ENCODE measurements around the gene KCNA3.

Gene KCNA3

GRCh38 chr1:110697606-110698005 is 22.9 kb upstream of the KCNA3 start:
- in situ Hi-C loops (cut with HindIII; ENCODE audit: low sequenced_read_pairs), result no loop called here
- DNase-seq (ENCODE audit: low read depth), result no peak

DNA sequence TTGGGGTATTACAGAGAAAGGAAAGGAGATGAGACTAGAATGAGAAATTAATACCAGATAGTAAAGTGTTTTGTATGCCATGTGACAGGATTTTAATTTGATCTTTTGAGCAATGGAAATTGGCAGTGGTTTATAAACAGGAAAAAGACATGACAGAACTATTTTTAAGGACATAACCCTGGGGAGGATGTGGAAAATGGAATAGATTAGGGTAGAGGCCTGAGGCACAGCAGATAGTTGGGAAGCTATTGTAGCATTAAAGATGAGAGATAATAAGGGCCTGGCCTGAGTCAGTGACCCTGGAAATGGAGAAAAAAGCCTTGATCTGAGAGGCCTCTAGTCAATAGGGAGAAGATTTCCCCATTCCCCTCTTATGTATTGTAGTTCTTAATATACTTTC is 22.1 kb upstream of the KCNA3 start:
- no peak overlapping the region for H3K4me3 ChIP-seq (ENCODE audit: low read depth, low read length)
- in situ Hi-C loops (cut with HindIII; ENCODE audit: low sequenced_read_pairs), result no loop called here
- no peak for DNase-seq (ENCODE audit: low read depth)
- TF ChIP-seq, protein P1, sequence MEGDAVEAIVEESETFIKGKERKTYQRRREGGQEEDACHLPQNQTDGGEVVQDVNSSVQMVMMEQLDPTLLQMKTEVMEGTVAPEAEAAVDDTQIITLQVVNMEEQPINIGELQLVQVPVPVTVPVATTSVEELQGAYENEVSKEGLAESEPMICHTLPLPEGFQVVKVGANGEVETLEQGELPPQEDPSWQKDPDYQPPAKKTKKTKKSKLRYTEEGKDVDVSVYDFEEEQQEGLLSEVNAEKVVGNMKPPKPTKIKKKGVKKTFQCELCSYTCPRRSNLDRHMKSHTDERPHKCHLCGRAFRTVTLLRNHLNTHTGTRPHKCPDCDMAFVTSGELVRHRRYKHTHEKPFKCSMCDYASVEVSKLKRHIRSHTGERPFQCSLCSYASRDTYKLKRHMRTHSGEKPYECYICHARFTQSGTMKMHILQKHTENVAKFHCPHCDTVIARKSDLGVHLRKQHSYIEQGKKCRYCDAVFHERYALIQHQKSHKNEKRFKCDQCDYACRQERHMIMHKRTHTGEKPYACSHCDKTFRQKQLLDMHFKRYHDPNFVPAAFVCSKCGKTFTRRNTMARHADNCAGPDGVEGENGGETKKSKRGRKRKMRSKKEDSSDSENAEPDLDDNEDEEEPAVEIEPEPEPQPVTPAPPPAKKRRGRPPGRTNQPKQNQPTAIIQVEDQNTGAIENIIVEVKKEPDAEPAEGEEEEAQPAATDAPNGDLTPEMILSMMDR (IDR thresholded peaks at IDR 0.05; ENCODE audit: low read depth, low read length, missing control alignments), result no peak

More at GRCh38 chr1:110697606-110698005, 22.9 kb upstream of the KCNA3 start:
- TF ChIP-seq, protein P1 (IDR thresholded peaks at IDR 0.05; ENCODE audit: low read depth, low read length, missing control alignments), result no peak
- H3K4me3 ChIP-seq (ENCODE audit: low read depth, low read length), result no peak overlapping the region

- in situ Hi-C loops (cut with HindIII; ENCODE audit: low sequenced_read_pairs), result no loop called here
- TF ChIP-seq, protein P1 (IDR thresholded peaks at IDR 0.05; ENCODE audit: low read depth, low read length, missing control alignments), result no peak
- H3K4me3 ChIP-seq (ENCODE audit: low read depth, low read length), result no peak overlapping the region
- DNase-seq (ENCODE audit: low read depth), result no peak
Observed at GRCh38 chr1:110690709-110691365, 16.1 kb upstream of the KCNA3 start.

GRCh38 chr1:110689868-110690267 is 15.1 kb upstream of the KCNA3 start:
- in situ Hi-C loops (cut with HindIII; ENCODE audit: low sequenced_read_pairs), result no loop called here
- TF ChIP-seq, protein P1 (IDR thresholded peaks at IDR 0.05; ENCODE audit: low read depth, low read length, missing control alignments), result no peak
- no peak for DNase-seq (ENCODE audit: low read depth)
- H3K4me3 ChIP-seq (ENCODE audit: low read depth, low read length), result no peak overlapping the region

DNA sequence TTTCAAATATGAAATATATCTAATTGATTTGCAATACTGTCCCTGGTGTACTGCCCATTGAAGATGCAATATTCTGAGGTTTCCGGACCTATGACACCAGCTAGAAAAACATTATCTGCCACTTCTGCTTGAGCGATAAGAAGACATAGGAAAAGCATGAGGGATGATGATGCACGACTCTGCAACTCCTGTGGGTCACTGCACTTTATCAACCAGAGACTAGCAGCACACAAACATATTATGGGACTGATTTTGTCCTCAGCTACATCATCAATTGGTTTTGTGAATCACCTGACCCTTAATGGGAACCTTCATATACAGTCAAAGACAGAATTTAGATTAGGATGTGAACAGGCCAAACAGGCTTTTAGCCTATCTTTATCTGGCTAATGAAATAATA is 13.8 kb upstream of the KCNA3 start:
- no peak overlapping the region for H3K4me3 ChIP-seq (ENCODE audit: low read depth, low read length)
- DNase-seq (ENCODE audit: low read depth), result no peak
- TF ChIP-seq, protein P1 (IDR thresholded peaks at IDR 0.05; ENCODE audit: low read depth, low read length, missing control alignments), result no peak
- in situ Hi-C loops (cut with HindIII; ENCODE audit: low sequenced_read_pairs), result no loop called here

DNA sequence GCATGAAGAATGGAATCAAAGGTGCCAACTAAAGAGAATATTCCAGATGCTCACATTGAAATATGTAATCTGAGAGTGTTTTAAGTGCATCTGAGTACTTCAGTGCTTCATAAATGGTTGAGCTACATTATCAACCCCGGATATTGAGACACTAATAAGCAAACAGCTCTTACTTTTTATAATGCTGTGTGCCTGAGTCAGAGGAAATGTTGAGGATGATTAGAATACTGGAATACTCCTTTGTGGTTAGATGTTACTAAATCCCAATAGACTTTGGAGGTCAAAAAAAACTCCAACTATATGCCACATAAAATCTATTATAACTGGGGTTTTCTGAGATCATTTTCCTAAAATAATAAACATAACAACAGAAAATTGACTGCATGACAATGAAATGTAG is 12.5 kb upstream of the KCNA3 start:
- H3K4me3 ChIP-seq (ENCODE audit: low read depth, low read length), result no peak overlapping the region
- in situ Hi-C loops (cut with HindIII; ENCODE audit: low sequenced_read_pairs), result no loop called here
- TF ChIP-seq, protein P1 (IDR thresholded peaks at IDR 0.05; ENCODE audit: low read depth, low read length, missing control alignments), result no peak
- no peak for DNase-seq (ENCODE audit: low read depth)

Measured in astrocyte of the cerebellum (primary cell).